Stimulated activated CD4-positive, alpha-beta T cell treated with anti-CD3 and anti-CD28 coated beads, Interleukin-1b, Interleukin-23, amount 100 ng/mL, for 4 hours (primary cell): ENCODE data around the gene CCDC88C.
A peak's percentile ranks its signal among the peaks of the same experiment; 100 is the strongest.

ENCODE experiments used
- DNase-seq, 2 donors: peaks; one replicate each; pipeline ENCODE4 v3.0.0-alpha.2; 2020; ENCODE audit warnings: low read depth in 2 of 2

The CCDC88C gene

GRCh38 chr14:91327661-91328312, 89.8 kb downstream of the CCDC88C start:
- DNase-seq: no peak

DNA sequence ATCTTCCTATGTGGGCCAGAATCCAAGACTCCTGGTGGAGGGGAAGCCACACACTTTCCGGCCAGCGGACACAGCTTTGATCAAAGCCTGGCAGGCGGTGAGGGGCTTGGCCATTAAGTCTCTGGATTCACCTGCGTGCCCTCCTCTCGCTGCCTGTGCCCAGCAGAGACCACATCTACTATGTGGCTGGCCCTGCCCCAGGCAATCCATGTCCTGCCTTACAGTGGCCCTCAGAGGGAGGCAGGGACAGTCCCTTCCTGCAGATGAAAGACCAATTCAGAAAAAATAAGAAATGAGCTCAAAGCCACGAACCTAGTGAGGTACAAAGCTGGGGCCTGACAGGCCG, 90.4 kb downstream of the CCDC88C start:
- DNase-seq: no peak

GRCh38 chr14:91326514-91327249, 90.9 kb downstream of the CCDC88C start:
- DNase-seq: no peak

- DNase-seq: no peak
These were observed 92.7 kb downstream of the CCDC88C start for GRCh38 chr14:91324606-91325575.

DNA sequence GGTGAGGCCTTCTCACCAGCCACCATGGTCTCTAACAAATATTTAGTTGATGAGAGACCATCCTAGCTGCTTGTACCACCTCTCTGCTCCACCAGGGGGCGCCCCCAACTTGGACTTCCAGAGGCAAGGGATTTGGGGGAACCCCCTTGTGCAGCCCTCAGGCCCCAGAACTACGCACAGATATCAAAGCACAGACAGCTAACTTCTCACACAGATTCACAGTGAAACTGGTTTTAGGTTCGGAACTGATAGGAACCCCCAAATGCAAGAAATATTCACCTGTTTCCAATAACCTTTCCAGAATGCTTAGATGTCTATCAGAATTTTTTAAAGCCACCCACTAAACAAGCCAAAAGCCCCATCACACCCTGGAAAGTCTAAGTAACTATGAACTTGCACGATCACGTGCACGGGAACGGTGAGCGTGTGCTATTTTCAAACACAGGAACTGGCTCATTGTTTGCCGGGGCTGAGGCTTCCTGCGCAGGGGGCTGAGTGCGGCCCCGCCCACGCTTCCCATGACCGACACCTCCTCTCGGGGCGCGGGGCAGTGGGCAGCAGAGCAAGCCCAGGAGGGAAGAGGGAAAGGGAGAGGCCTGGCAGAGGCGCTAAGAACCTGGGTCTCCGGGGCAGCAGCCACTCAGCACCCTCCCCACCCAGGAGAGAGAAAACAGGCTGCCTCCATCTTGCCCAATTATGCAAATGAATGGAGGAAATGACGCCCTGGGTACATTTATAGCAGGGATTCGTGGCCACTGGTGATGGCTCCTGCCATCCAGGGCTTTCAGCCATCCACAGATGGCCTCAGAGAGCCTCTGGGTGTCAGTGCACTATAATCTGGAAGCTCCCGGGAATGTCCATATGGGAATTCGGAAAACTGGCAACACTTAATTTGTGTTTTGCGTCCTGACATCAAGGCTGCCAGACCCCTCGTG, 93.7 kb downstream of the CCDC88C start:
- peak; percentile 93 to 96 for DNase-seq

DNA sequence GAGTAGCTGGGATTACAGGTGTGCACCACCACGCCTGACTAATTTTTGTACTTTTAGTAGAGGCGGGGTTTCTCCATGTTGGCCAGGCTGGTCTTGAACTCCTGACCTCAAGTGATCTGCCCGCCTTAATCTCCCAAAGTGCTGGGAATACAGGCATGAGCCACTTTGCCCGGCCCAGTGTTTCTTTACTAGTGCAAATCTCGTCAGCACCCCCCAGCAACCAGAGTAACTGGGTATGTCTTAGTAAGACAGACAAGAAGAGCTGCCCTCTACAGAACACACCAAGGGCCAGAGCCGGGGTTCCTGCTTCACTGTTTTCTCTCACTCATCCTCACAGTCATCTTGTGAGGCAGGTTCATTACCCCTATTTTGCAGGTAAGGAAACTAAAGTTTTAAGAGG, 94.6 kb downstream of the CCDC88C start:
- DNase-seq: no peak

- DNase-seq: no peak
These were observed 95.0 kb downstream of the CCDC88C start for GRCh38 chr14:91322623-91323022.

DNA sequence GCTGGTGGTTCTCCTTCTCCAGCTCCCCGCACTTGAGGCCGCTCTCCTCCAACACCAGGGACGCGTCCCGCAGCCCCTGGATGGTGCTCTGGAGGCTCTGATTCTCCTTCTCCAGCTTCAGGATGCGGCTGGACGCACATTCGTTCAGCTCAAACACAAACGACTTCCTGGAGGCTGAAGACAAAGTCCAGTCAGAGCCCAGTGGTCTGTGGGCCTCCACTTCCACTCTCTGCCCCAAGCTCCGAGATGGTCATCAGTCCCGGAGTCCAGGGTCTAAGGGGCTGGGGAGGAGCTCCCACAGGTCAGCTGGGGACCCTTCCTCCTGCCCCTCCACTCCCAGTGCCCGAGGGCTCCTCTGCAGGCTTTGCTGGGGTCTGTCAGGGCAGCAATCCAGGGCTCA, 96.5 kb downstream of the CCDC88C start:
- DNase-seq: no peak

- DNase-seq: no peak
These were observed 97.4 kb downstream of the CCDC88C start for GRCh38 chr14:91320266-91320665.

GRCh38 chr14:91318911-91319310, 98.7 kb downstream of the CCDC88C start:
- no peak for DNase-seq

GRCh38 chr14:91317381-91318308, 100.0 kb downstream of the CCDC88C start:
- DNase-seq: peak; percentile 53 to 60

- no peak for DNase-seq
These were observed 100.9 kb downstream of the CCDC88C start for GRCh38 chr14:91316761-91317160.

DNA sequence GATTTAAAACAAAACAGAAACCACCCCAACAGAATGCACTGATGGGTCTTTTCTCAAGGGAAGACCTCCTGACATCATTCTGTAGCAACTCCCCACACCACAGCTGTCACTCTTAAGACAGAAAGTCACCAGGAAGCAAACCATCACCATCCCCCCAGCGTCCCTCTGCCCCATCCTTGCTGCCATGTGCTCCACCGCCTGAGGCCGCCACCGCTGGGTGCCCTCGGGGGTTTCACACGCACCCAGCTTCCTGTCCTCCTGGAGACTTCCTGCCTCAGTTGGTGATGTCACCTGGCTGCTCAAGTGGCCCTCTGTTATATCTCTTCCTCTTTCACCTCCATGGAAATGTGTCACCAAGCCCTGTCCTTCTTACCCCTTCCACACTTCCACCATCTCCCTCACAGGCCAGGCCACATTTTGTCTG, 101.8 kb downstream of the CCDC88C start:
- DNase-seq: peak; percentile 54 to 59

GRCh38 chr14:91313852-91314251, 103.8 kb downstream of the CCDC88C start:
- DNase-seq: no peak

DNA sequence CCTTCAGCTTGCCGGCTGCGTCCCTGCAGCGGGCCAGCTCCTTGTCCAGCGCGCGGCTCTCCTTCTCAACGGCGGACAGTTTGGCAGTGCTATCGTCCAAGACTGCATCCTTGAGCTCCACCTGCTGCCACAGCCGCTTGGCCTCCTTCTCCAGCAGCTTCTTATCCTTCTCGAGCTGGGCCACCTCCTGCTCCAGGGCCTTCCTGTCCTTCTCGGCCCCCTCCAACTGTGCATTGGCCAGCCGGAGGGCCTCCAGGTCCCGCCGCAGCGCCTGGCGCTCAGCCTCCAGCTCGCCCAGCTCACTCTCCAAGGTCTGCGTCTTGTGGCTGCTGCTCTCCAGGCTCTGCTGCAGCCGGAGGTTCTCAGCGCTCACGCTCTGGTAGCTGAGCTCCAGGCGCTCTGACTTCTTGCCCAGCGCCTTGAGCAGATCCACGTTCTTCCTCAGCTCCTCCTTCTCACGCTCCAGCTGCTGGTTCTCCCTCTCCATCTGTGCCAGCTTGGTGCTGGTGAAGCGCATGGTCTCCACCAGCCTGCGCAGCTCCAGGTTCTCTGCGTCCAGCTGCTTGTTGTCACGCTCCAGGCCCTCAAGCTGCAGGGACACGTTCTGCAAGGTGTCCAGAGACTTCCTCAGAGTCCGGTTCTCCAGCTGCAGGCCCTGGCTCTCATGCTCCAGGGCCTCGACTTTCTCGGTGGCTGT, 104.3 kb downstream of the CCDC88C start:
- DNase-seq: no peak

DNA sequence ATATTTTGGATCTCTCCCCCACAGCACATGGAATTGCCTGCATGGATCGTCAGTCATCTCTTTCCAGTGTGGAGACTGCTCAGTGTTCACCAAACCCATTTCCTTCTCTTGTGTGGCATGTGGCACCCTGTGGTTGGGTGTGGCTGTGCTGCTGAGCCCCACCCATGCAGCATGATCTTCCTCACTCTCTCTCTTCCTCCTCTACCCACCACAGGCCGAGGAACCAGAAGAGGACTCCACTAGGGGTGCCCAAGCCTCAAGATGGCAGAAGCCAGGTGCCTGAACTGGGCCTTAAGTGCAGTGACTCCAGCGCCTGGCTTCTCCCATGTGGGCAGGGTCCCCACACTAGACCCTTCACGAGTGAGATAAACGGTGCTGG, 106.3 kb downstream of the CCDC88C start:
- no peak for DNase-seq

DNA sequence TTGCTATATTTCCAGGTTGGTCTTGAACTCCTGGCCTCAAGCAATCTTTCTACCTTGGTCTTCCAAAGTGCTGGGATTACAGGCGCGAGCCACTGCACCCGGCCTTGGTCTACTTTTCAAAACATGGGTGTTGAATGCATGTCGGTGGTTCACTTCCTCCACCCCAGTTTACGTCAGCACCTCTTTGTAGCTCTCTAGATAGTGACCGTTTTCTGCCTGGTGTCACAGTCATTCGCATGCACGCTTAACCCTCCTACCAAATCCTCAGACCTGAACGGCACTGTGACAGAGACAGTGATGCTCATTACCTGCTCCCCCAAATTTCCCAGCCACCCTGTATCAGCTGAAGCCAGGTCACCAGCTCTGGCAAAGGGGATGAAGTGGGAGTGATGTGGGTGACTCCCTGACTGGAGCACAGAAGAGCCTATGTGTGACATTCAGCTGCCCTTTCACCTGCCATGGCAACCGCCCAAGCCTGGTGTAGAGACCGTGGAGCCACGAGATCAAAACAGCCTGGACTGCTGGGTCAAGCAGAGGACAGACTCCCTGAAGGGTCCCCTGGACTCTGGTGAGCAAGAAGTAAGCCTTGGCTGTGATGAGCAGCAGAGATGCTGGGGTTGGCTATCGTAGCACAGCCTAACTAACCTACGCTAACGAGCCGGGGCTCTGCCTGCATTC, 106.9 kb downstream of the CCDC88C start:
- no peak for DNase-seq

DNA sequence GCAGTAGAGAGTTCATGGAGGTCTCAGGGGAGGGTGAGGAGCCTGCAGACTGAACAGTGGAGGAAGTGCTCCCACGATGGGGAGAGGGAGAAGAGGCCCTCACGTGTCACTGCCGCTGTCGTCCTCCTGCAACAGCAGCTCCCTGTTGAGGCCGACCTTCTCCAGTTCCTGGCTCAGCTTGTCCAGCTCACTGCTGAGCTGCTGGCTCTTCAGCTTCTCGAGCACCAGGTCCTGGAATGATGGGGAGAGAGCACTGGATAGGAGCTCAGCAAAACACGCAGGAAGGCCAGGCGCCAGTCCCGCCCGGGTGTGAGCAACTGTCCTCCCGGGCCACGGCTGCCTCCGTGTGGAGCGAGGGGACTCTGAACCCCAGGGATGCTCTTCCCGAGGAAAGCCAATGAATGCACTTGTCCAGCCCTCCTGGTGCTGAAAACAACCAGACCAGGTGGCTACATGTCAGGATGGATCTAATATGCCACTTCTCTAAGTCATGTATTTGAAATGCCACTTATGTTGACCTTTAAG, 107.8 kb downstream of the CCDC88C start:
- DNase-seq: no peak

DNA sequence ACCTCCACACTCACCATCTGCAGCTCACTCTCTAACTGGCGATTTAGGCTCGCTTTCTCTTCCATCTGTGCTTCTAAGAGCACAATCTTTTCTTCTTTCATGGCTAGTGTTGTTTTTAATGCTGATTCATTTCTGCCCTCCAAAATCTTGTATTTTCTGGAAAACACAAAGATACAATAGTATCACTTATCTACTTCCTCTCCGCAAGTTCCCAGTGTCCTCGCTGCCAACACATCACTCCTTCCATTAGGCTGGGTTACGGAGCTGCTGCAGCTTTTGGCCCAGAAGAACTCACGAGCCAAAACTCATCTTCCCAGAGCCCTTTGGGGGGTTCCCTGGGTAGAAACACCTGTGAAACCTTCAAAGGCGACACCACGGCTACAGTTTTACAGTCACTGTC, 109.3 kb downstream of the CCDC88C start:
- no peak for DNase-seq
